Activated CD8-positive, alpha-beta T cell treated with anti-CD3 and anti-CD28 coated beads, Interleukin-2, amount 10 ng/mL, durations not matched to agents 7 days and 5 days (primary cell): ENCODE results near the gene AGMO. TPM values are rescaled to one million over a fixed set of nuclear protein-coding genes. Genes with fewer than 3 reads are reported as not detected.
"Not testable (repeated sequence)": the region's sequence is repeated elsewhere in the genome, so short reads cannot be mapped to it uniquely, and the experiment has no call there.

Experiments used
- ATAC-seq: fragments of 150-1000 bp; cut with Tn5 transposase; one replicate; pipeline ENCODE4 v1.10.0; 2021; ENCODE audit warnings: moderate library complexity
- CTCF ChIA-PET: fragments of 350-600 bp; sonication (Branson Sonifier 250); formaldehyde crosslinking; loops from one replicate; lab custom pipeline; 2021; ENCODE audit warnings: antibody characterized with exemption; lab: Charles Lee
- POLR2A ChIA-PET: fragments of 350-600 bp; sonication (Branson Sonifier 250); formaldehyde crosslinking; loops from one replicate; lab custom pipeline; 2021; ENCODE audit warnings: antibody characterized with exemption; lab: Charles Lee
- DNase-seq: peaks from one replicate; pipeline ENCODE4 v3.0.0-alpha.2; 2020
- H3K27ac Mint-ChIP-seq: one replicate; pipeline ENCODE4 v1.8.0; 2021; ENCODE audit warnings: mild to moderate bottlenecking, mixed read lengths
- H3K27me3 Mint-ChIP-seq: one replicate; pipeline ENCODE4 v1.8.0; 2021; ENCODE audit warnings: low read depth, mixed read lengths
- H3K36me3 Mint-ChIP-seq: one replicate; pipeline ENCODE4 v1.8.0; 2021; ENCODE audit warnings: low read depth, mixed read lengths
- H3K4me1 Mint-ChIP-seq: one replicate; pipeline ENCODE4 v1.8.0; 2021; ENCODE audit warnings: low read depth, mixed read lengths
- H3K4me3 Mint-ChIP-seq: one replicate; pipeline ENCODE4 v1.8.0; 2021; ENCODE audit warnings: mild to moderate bottlenecking, mixed read lengths
- H3K9me3 Mint-ChIP-seq: one replicate; pipeline ENCODE4 v1.8.0; 2022; ENCODE audit warnings: mixed read lengths; ENCODE audit not compliant: insufficient read depth
- total RNA-seq, 2 experiments: library from RNA; stranded (reverse); gene quantifications; one replicate each; pipeline ENCODE4 v1.2.3, GENCODE V29; 2021

The AGMO gene
- total RNA-seq, 2 experiments from 2014 or later = not detected

DNA sequence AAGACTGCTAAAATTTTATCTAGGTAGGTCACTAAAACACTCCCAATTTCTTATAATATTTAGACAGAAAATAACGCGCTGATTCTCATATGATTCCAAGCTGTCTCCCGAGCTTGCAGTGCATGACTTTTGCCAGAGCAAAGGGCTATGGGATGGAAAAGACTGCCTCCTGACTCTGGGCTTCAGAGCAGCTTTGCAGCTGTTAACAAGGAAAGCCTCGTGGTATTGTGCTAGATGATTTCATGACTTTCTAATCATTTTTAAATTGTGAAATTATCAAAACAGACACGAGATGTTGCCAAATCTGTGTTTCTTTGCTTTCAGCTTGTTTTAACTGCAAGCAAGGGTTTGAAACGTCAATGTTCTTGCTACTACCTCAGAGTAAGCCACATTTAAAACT is 238.3 kb downstream of the AGMO start:
- POLR2A ChIA-PET = no interaction called here
- no peak for ATAC-seq
- H3K27me3 Mint-ChIP-seq = no peaks in the 10 kb centered on the region

DNA sequence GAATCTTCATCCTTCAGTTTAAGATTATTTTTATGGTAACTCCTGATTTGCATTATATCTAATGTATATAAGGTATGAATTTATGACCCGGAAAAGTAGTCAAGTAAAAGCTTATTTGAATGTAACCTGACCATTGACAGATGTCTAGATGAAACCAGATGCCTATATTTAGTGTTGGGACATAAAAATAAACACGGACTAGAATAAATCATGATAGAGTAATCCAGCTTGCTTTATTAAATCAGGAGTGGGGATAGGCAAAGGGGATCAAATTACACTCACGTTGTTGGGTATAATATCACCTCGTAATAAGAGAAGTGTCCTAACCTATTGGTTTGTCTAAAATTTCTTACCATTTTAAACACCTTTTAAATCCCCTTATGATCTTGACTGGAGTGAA is 244.6 kb downstream of the AGMO start:
- POLR2A ChIA-PET = no interaction called here
- Mint-ChIP-seq H3K9me3 (no peaks in the 10 kb centered on the region), H3K4me1 (no peaks in the 10 kb centered on the region), H3K27ac (no peak overlapping the region), H3K27me3 (no peaks in the 10 kb centered on the region), H3K36me3 (no peaks in the 10 kb centered on the region), H3K4me3 (no peak overlapping the region)
- CTCF ChIA-PET = no interaction called here
- no peak for DNase-seq
- ATAC-seq = no peak

More for the DNA sequence above, 238.3 kb downstream of the AGMO start:
- H3K4me3 Mint-ChIP-seq = no peak overlapping the region
- H3K36me3 Mint-ChIP-seq = no peaks in the 10 kb centered on the region
- H3K27ac Mint-ChIP-seq = no peak overlapping the region
- no peak for DNase-seq
- no peaks in the 10 kb centered on the region for H3K4me1 Mint-ChIP-seq
- CTCF ChIA-PET = no interaction called here
- H3K9me3 Mint-ChIP-seq = no peaks in the 10 kb centered on the region

- ATAC-seq (no peak), DNase-seq (no peak)
- Mint-ChIP-seq H3K9me3 (peaks cover 5% of the 10 kb centered on the region), H3K4me1 (no peaks in the 10 kb centered on the region), H3K36me3 (no peaks in the 10 kb centered on the region), H3K27ac (no peak overlapping the region), H3K4me3 (no peak overlapping the region), H3K27me3 (no peaks in the 10 kb centered on the region)
- ChIA-PET POLR2A (no interaction called here), CTCF (no interaction called here)
These were observed 246.1 kb downstream of the AGMO start for GRCh38 chr7:15315678-15316077.

DNA sequence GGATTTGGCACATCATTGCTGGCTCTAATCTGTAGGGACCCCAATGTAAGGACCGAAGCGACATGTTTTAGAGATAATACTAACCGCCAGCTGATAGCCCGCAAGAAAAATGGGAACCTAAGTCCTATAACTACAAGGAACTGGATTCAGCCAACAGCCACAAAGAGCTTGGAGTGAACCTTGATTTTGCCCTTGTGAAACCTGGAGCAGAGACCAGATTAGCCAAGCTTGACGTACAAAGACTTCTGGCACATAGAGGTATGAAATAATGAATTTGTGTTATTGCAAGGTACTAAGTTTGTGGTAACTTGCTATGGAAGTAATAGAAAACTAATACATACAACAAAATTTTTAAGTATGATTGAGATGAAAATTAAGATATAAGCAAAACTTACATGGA is 246.9 kb downstream of the AGMO start:
- Mint-ChIP-seq H3K4me1 (no peaks in the 10 kb centered on the region), H3K4me3 (no peak overlapping the region), H3K9me3 (peaks cover 5% of the 10 kb centered on the region), H3K27me3 (no peaks in the 10 kb centered on the region), H3K36me3 (no peaks in the 10 kb centered on the region), H3K27ac (no peak overlapping the region)
- CTCF ChIA-PET = no interaction called here
- POLR2A ChIA-PET = no interaction called here
- ATAC-seq = no peak
- no peak for DNase-seq

GRCh38 chr7:15313361-15313760 is 248.5 kb downstream of the AGMO start:
- ChIA-PET CTCF (no interaction called here), POLR2A (no interaction called here)
- DNase-seq (no peak), ATAC-seq (no peak)
- Mint-ChIP-seq H3K4me3 (no peak overlapping the region), H3K36me3 (no peaks in the 10 kb centered on the region), H3K27me3 (no peaks in the 10 kb centered on the region), H3K27ac (no peak overlapping the region), H3K4me1 (no peaks in the 10 kb centered on the region), H3K9me3 (peaks cover 5% of the 10 kb centered on the region)

- ChIA-PET POLR2A (no interaction called here), CTCF (no interaction called here)
- Mint-ChIP-seq H3K27me3 (no peaks in the 10 kb centered on the region), H3K27ac (no peak overlapping the region), H3K36me3 (no peaks in the 10 kb centered on the region), H3K4me3 (no peak overlapping the region), H3K4me1 (no peaks in the 10 kb centered on the region), H3K9me3 (peaks cover 5% of the 10 kb centered on the region)
- no peak for DNase-seq
- no peak for ATAC-seq
These were observed 251.9 kb downstream of the AGMO start for GRCh38 chr7:15309872-15310271.

GRCh38 chr7:15308821-15309220 is 253.0 kb downstream of the AGMO start:
- no peaks in the 10 kb centered on the region for H3K4me1 Mint-ChIP-seq
- CTCF ChIA-PET = no interaction called here
- POLR2A ChIA-PET = no interaction called here
- H3K4me3 Mint-ChIP-seq = no peak overlapping the region
- ATAC-seq (no peak), DNase-seq (no peak)
- peaks cover 5% of the 10 kb centered on the region for H3K9me3 Mint-ChIP-seq
- H3K27me3 Mint-ChIP-seq = no peaks in the 10 kb centered on the region
- H3K27ac Mint-ChIP-seq = no peak overlapping the region
- no peaks in the 10 kb centered on the region for H3K36me3 Mint-ChIP-seq

GRCh38 chr7:15306296-15306695 is 255.5 kb downstream of the AGMO start:
- H3K27me3 Mint-ChIP-seq = no peaks in the 10 kb centered on the region
- ChIA-PET CTCF (no interaction called here), POLR2A (no interaction called here)
- H3K4me3 Mint-ChIP-seq = no peak overlapping the region
- DNase-seq (no peak), ATAC-seq (no peak)
- no peaks in the 10 kb centered on the region for H3K4me1 Mint-ChIP-seq
- H3K36me3 Mint-ChIP-seq = no peaks in the 10 kb centered on the region
- peaks cover 5% of the 10 kb centered on the region for H3K9me3 Mint-ChIP-seq
- no peak overlapping the region for H3K27ac Mint-ChIP-seq

DNA sequence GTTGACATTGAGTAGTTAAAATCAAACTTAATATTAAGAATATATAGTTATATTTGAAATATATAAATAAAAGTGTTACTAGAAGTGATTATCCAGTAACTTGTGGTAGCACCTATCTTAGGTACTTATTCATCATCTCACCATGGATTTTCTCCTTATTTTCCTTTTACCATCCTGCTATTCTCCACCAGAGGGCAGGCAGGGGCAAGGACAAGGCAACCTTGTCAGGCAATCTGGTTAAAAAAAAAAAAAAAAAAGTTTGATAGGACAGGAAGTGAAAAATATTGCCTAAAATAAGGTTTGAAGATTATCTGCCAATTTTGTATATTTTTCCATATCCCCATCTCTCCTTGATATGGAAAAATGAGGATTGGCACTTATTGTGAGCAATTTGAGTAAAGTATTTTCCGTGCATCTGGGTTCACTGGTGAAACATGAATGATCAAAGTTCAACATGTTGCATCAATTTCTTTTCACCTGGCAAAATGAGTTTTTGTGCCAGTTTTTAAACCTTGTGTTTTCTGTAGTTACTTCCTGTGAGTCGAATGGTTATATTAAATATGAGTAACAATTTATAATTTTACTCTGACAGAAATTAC is 256.7 kb downstream of the AGMO start:
- H3K36me3 Mint-ChIP-seq = no peaks in the 10 kb centered on the region
- ChIA-PET CTCF (no interaction called here), POLR2A (no interaction called here)
- no peaks in the 10 kb centered on the region for H3K27me3 Mint-ChIP-seq
- no peak overlapping the region for H3K4me3 Mint-ChIP-seq
- DNase-seq (no peak), ATAC-seq (no peak)
- H3K4me1 Mint-ChIP-seq = no peaks in the 10 kb centered on the region
- no peaks in the 10 kb centered on the region for H3K9me3 Mint-ChIP-seq
- H3K27ac Mint-ChIP-seq = no peak overlapping the region

DNA sequence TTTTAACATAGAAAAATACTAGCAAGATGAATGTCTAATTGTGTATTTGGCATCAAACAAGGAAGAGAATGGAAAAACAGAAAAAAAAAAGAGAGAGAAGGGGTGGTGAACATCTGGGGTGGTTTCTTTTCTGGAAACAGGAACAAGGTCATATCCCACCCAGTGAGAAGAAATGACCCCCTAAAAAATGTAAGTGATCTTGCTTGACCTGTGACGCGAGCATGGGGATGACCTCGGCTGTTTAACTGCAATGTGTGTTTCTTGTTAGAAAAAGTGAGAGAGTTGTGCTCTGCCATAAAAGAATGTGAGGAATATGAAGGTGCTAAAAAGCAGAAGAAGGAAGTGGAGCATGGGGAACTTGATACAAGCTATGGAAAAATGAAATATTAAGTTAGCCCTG is 258.5 kb downstream of the AGMO start:
- CTCF ChIA-PET = no interaction called here

GRCh38 chr7:15300986-15301385 is 260.8 kb downstream of the AGMO start:
- CTCF ChIA-PET, H3K4me3 Mint-ChIP-seq, DNase-seq, H3K27ac Mint-ChIP-seq, H3K9me3 Mint-ChIP-seq, H3K36me3 Mint-ChIP-seq, H3K4me1 Mint-ChIP-seq, H3K27me3 Mint-ChIP-seq, POLR2A ChIA-PET, ATAC-seq: not testable (repeated sequence)

More for the DNA sequence above, 258.5 kb downstream of the AGMO start:
- no peaks in the 10 kb centered on the region for H3K4me1 Mint-ChIP-seq
- no peaks in the 10 kb centered on the region for H3K27me3 Mint-ChIP-seq
- ATAC-seq (no peak), DNase-seq (no peak)
- H3K36me3 Mint-ChIP-seq = no peaks in the 10 kb centered on the region
- H3K4me3 Mint-ChIP-seq = no peak overlapping the region
- no peaks in the 10 kb centered on the region for H3K9me3 Mint-ChIP-seq
- POLR2A ChIA-PET = no interaction called here
- H3K27ac Mint-ChIP-seq = no peak overlapping the region

DNA sequence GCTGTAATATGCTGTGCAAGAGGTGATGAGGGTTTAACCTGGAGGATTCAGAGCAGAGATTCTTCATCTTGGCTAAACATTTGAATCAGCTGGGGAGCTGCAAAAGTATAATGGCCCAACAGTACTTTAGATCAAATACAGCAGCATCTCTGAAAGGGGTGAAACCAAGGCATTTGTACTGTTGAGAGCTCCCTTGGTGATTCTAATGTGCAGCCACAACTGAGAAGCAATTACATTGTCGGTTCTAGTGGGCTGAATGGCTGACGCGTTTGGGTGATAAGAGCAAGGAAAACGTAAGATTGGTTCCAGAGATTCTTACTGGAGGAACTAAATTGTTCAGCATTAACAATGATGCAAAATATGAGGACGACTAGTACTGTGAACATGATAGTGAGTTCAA is 269.7 kb downstream of the AGMO start:
- no peaks in the 10 kb centered on the region for H3K36me3 Mint-ChIP-seq
- DNase-seq (no peak), ATAC-seq (no peak)
- no peaks in the 10 kb centered on the region for H3K27me3 Mint-ChIP-seq
- no peak overlapping the region for H3K4me3 Mint-ChIP-seq
- H3K27ac Mint-ChIP-seq = no peak overlapping the region
- CTCF ChIA-PET = no interaction called here
- no peaks in the 10 kb centered on the region for H3K4me1 Mint-ChIP-seq
- H3K9me3 Mint-ChIP-seq = no peaks in the 10 kb centered on the region
- POLR2A ChIA-PET = no interaction called here

- no peak overlapping the region for H3K27ac Mint-ChIP-seq
- DNase-seq = no peak
- H3K4me3 Mint-ChIP-seq = no peak overlapping the region
- no peaks in the 10 kb centered on the region for H3K4me1 Mint-ChIP-seq
- POLR2A ChIA-PET = no interaction called here
- no peaks in the 10 kb centered on the region for H3K9me3 Mint-ChIP-seq
- ATAC-seq = no peak
- CTCF ChIA-PET = no interaction called here
- no peaks in the 10 kb centered on the region for H3K27me3 Mint-ChIP-seq
- H3K36me3 Mint-ChIP-seq = no peaks in the 10 kb centered on the region
These were observed 270.1 kb downstream of the AGMO start for GRCh38 chr7:15291699-15292098.
